Panc1 (cell line): ENCODE measurements around the gene RGS10.

ENCODE experiments used
- POLR2AphosphoS5 ChIP-seq: IDR thresholded peaks from 2 replicates; pipeline ENCODE4 v1.6.1; 2012; ENCODE audit warnings: mild to moderate bottlenecking, low read depth, low read length, moderate library complexity
- SIN3A ChIP-seq: IDR thresholded peaks from 2 replicates; pipeline ENCODE4 v1.6.1; 2012; ENCODE audit warnings: low read depth, mild to moderate bottlenecking, low read length, moderate library complexity, borderline replicate concordance; ENCODE audit not compliant: insufficient read depth
- TF ChIP-seq, protein P1 (sequence below): fragments of 450-650 bp; IDR thresholded peaks from 2 replicates; pipeline ENCODE4 v1.5.1; 2017; ENCODE audit warnings: mild to moderate bottlenecking
- TF ChIP-seq, protein P2 (sequence below), 2 experiments: IDR thresholded peaks; 2 replicates each; pipeline ENCODE4 v1.6.1; 2011 to 2012; ENCODE audit warnings: low read depth in 2 of 2, control low read depth in 1 of 2, low read length in 1 of 2, mild to moderate bottlenecking in 1 of 2, moderate library complexity in 1 of 2; ENCODE audit not compliant: insufficient read depth in 1 of 2

DNA sequence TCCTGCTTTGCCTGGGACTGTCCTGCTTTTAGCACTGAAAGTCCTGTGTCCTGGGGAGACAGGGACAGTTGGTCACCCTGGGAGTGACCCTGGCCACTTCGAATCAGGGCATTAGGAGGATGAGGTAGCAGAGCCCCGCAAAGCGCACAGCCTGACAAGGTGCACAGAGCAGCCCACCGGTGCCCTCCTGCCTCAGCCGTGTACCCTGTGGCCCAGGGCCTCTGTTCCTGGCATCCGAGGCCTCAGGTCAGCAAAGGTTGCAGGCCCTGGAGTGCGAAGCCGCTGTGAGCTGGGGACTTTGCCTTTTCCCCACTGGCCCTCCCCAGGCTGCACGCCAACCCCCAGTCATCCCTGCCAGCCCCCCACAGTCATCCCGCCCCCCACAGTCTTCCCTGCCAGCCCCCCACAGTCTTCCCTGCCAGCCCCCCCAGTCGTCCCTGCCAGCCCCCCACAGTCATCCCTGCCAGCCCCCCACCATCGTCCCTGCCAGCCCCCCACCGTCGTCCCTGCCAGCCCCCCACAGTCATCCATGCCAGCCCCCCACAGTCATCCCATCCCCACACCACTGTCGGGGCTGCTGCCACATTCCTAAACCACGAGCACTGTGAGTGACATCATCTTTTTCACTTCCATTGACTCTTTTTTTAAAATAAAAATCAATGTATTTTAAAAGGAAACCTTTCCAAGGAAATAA, 91.8 kb downstream of the RGS10 start:
- TF ChIP-seq, protein P1, sequence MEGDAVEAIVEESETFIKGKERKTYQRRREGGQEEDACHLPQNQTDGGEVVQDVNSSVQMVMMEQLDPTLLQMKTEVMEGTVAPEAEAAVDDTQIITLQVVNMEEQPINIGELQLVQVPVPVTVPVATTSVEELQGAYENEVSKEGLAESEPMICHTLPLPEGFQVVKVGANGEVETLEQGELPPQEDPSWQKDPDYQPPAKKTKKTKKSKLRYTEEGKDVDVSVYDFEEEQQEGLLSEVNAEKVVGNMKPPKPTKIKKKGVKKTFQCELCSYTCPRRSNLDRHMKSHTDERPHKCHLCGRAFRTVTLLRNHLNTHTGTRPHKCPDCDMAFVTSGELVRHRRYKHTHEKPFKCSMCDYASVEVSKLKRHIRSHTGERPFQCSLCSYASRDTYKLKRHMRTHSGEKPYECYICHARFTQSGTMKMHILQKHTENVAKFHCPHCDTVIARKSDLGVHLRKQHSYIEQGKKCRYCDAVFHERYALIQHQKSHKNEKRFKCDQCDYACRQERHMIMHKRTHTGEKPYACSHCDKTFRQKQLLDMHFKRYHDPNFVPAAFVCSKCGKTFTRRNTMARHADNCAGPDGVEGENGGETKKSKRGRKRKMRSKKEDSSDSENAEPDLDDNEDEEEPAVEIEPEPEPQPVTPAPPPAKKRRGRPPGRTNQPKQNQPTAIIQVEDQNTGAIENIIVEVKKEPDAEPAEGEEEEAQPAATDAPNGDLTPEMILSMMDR: no peak
- TF ChIP-seq SIN3A (no peak), POLR2AphosphoS5 (no peak)
- TF ChIP-seq, protein P2, sequence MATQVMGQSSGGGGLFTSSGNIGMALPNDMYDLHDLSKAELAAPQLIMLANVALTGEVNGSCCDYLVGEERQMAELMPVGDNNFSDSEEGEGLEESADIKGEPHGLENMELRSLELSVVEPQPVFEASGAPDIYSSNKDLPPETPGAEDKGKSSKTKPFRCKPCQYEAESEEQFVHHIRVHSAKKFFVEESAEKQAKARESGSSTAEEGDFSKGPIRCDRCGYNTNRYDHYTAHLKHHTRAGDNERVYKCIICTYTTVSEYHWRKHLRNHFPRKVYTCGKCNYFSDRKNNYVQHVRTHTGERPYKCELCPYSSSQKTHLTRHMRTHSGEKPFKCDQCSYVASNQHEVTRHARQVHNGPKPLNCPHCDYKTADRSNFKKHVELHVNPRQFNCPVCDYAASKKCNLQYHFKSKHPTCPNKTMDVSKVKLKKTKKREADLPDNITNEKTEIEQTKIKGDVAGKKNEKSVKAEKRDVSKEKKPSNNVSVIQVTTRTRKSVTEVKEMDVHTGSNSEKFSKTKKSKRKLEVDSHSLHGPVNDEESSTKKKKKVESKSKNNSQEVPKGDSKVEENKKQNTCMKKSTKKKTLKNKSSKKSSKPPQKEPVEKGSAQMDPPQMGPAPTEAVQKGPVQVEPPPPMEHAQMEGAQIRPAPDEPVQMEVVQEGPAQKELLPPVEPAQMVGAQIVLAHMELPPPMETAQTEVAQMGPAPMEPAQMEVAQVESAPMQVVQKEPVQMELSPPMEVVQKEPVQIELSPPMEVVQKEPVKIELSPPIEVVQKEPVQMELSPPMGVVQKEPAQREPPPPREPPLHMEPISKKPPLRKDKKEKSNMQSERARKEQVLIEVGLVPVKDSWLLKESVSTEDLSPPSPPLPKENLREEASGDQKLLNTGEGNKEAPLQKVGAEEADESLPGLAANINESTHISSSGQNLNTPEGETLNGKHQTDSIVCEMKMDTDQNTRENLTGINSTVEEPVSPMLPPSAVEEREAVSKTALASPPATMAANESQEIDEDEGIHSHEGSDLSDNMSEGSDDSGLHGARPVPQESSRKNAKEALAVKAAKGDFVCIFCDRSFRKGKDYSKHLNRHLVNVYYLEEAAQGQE (IDR thresholded peaks at IDR 0.05; ENCODE audit: insufficient read depth in 1 of 2, low read depth in 2 of 2, low read length in 1 of 2): no peak
